HepG2 (cell line): ENCODE results near the gene ATP2A3. TPM values are rescaled to one million over a fixed set of nuclear protein-coding genes. Genes with fewer than 3 reads are reported as not detected.

Experiments used
- ATAC-seq: fragments of 200-7000 bp; cut with Tn5 transposase; 3 replicates; pipeline ENCODE4 v1.9.1; 2020; ENCODE audit warnings: mild to moderate bottlenecking, moderate library complexity
- BruUV-seq: library from RNA; stranded (reverse); fragments of 400-500 nt; replicated peaks from 2 replicates; lab custom pipeline; 2021; lab: Mats Ljungman, UMichigan
- CTCF ChIA-PET: fragments of 300-600 bp; formaldehyde crosslinking; extraction: SDS; loops from one replicate; lab custom pipeline; 2021; ENCODE audit warnings: low total read pairs, inconsistent platforms, low intra/inter-chr PET ratio; lab: Yijun Ruan, JAX
- POLR2A ChIA-PET: fragments of 350-600 bp; sonication (Branson Sonifier 250); formaldehyde crosslinking; loops from one replicate; lab custom pipeline; 2020; ENCODE audit warnings: antibody characterized with exemption, inconsistent platforms; lab: Yijun Ruan, JAX
- DNase-seq: peaks from one replicate; pipeline ENCODE4 v3.0.0-alpha.2; 2015; ENCODE audit warnings: low spot score
- FAIRE-seq: peaks from 3 replicates; lab custom pipeline; 2011; peaks lifted over from hg19 to GRCh38; lab: Jason Lieb, UNC
- H2AFZ ChIP-seq: one replicate; pipeline ENCODE4 v1.6.1; 2011; ENCODE audit warnings: low read length, inconsistent platforms
- H3K27ac ChIP-seq: fragments of 300-600 bp; 3 replicates; pipeline ENCODE4 v1.8.0; 2011; ENCODE audit warnings: mixed run types, mild to moderate bottlenecking, mixed read lengths, low read length, inconsistent platforms; ENCODE audit not compliant: insufficient read depth; ENCODE audit errors: extremely low read length
- H3K27me3 ChIP-seq, 2 experiments: fragments of 200-600 bp in 1 of 2; 2 replicates in 1 of 2; 3 replicates in 1 of 2; pipeline versions ENCODE4 v1.6.0 to v1.8.0; 2011; ENCODE audit warnings: low read length in 2 of 2, mild to moderate bottlenecking in 2 of 2, moderate library complexity in 2 of 2, inconsistent platforms in 1 of 2; ENCODE audit not compliant: insufficient read depth in 2 of 2, control insufficient read depth in 1 of 2
- H3K36me3 ChIP-seq, 2 experiments: fragments of 200-600 bp in 1 of 2; replicated peaks in 1 of 2; 2 replicates in 1 of 2; 3 replicates in 1 of 2; pipeline versions ENCODE4 v1.5.1 to v1.8.0; 2011; ENCODE audit warnings: low read length in 2 of 2, inconsistent platforms in 1 of 2; ENCODE audit not compliant: insufficient read depth in 2 of 2, control insufficient read depth in 1 of 2
- H3K4me1 ChIP-seq: 2 replicates; pipeline ENCODE4 v1.5.1; 2012; ENCODE audit warnings: low read length, inconsistent platforms; ENCODE audit not compliant: insufficient read depth
- H3K4me2 ChIP-seq: 2 replicates; pipeline ENCODE4 v1.6.0; 2011; ENCODE audit warnings: low read depth, low read length, inconsistent platforms
- H3K4me3 ChIP-seq, 3 experiments: fragments of 200-600 bp in 1 of 3; sonication (generic), shearing (Covaris generic) in 1 of 3; replicated peaks in 1 of 3; 2 replicates each; pipeline ENCODE4 v1.5.1; 2011 to 2016; ENCODE audit warnings: low read length in 3 of 3, inconsistent platforms in 2 of 3, low read depth in 2 of 3, mild to moderate bottlenecking in 2 of 3, control low read depth in 1 of 3, mixed read lengths in 1 of 3; ENCODE audit not compliant: insufficient read depth in 1 of 3
- H3K79me2 ChIP-seq: one replicate; pipeline ENCODE4 v1.6.1; 2011; ENCODE audit warnings: low read length, inconsistent platforms; ENCODE audit not compliant: insufficient read depth
- H3K9ac ChIP-seq: 2 replicates; pipeline ENCODE4 v1.6.0; 2011; ENCODE audit warnings: mild to moderate bottlenecking, low read depth, low read length, inconsistent platforms; ENCODE audit not compliant: insufficient read depth
- H3K9me3 ChIP-seq: 2 replicates; pipeline ENCODE4 v1.5.1; 2012; ENCODE audit warnings: mild to moderate bottlenecking, low read length
- H4K20me1 ChIP-seq: 2 replicates; pipeline ENCODE4 v1.6.0; 2011; ENCODE audit warnings: inconsistent platforms, mild to moderate bottlenecking, low read length, moderate library complexity; ENCODE audit not compliant: insufficient read depth
- ESRRA ChIP-seq: sonication (generic); formaldehyde crosslinking; IDR thresholded peaks from 2 replicates; pipeline ENCODE4 v1.5.1; 2020; ENCODE audit warnings: mild to moderate bottlenecking, low read depth, missing genetic modification reagents
- FOSL2 ChIP-seq: sonication (generic); formaldehyde crosslinking; IDR thresholded peaks from 2 replicates; pipeline ENCODE4 v1.4.0; 2020; ENCODE audit warnings: missing genetic modification reagents
- HMG20A ChIP-seq: IDR thresholded peaks from 2 replicates; pipeline ENCODE4 v1.6.1; 2016; ENCODE audit warnings: borderline replicate concordance
- HNF1A ChIP-seq, 2 experiments: sonication (generic) in 1 of 2; formaldehyde crosslinking in 1 of 2; IDR thresholded peaks; 2 replicates each; pipeline versions ENCODE4 v1.4.0 to v1.6.1; 2016 to 2020; ENCODE audit warnings: borderline replicate concordance in 1 of 2, low read depth in 1 of 2, mild to moderate bottlenecking in 1 of 2, missing genetic modification reagents in 1 of 2
- MBNL3 ChIP-seq: fragments of 250-450 bp; sonication (Bioruptor Pico); conservative IDR thresholded peaks from 2 replicates; pipeline ENCODE4 v1.8.0; 2022; ENCODE audit warnings: mild to moderate bottlenecking, inconsistent platforms
- REL ChIP-seq: sonication (generic); formaldehyde crosslinking; conservative IDR thresholded peaks from 2 replicates; pipeline ENCODE4 v1.8.0; 2022; ENCODE audit warnings: mild to moderate bottlenecking, missing genetic modification reagents, moderate library complexity
- RFX1 ChIP-seq: fragments of 450-650 bp; IDR thresholded peaks from 2 replicates; pipeline ENCODE4 v1.6.1; 2017
- ZFP62 ChIP-seq: sonication (generic); formaldehyde crosslinking; IDR thresholded peaks from 2 replicates; pipeline ENCODE4 v1.4.0; 2020; ENCODE audit warnings: missing genetic modification reagents
- ZNF143 ChIP-seq: sonication (generic); formaldehyde crosslinking; IDR thresholded peaks from 2 replicates; pipeline ENCODE4 v1.4.0; 2020; ENCODE audit warnings: missing genetic modification reagents
- ZNF468 ChIP-seq: sonication (generic); formaldehyde crosslinking; IDR thresholded peaks from 2 replicates; pipeline ENCODE4 v1.8.0; 2022; ENCODE audit warnings: mild to moderate bottlenecking, moderate library complexity, missing genetic modification reagents
- ZNF512 ChIP-seq: sonication (generic); formaldehyde crosslinking; IDR thresholded peaks from 2 replicates; pipeline ENCODE4 v1.4.0; 2020; ENCODE audit warnings: mild to moderate bottlenecking, missing genetic modification reagents
- ZNF543 ChIP-seq: sonication (generic); formaldehyde crosslinking; IDR thresholded peaks from 2 replicates; pipeline ENCODE4 v1.4.0; 2020; ENCODE audit warnings: mild to moderate bottlenecking, missing genetic modification reagents
- ZNF550 ChIP-seq: sonication (generic); formaldehyde crosslinking; IDR thresholded peaks from 2 replicates; pipeline ENCODE4 v1.4.0; 2020; ENCODE audit warnings: mild to moderate bottlenecking, missing genetic modification reagents, borderline replicate concordance
- ZNF619 ChIP-seq: sonication (generic); formaldehyde crosslinking; IDR thresholded peaks from 2 replicates; pipeline ENCODE4 v1.4.0; 2020; ENCODE audit warnings: mild to moderate bottlenecking, missing genetic modification reagents
- ZNF891 ChIP-seq: sonication (generic); formaldehyde crosslinking; IDR thresholded peaks from 2 replicates; pipeline ENCODE4 v1.5.0; 2020; ENCODE audit warnings: mild to moderate bottlenecking, missing genetic modification reagents
- WGBS: methylation state at CpG from one replicate; pipeline ENCODE4 v1.1.6; 2017; ENCODE audit warnings: low lambda C conversion rate; 5-methylcytosine and 5-hydroxymethylcytosine counted together
- in situ Hi-C: cut with HindIII; loops from 2 replicates; pipeline ENCODE4 v1.10.0; 2017; ENCODE audit warnings: low pct_unique_long_range_greater_than_20kb; ENCODE audit not compliant: extremely low pct_ligation_motif_present
- intact Hi-C: fragments of 100-400 bp; cut with micrococcal nuclease; formaldehyde crosslinking; loops from one replicate; pipeline ENCODE4 v1.10.0; 2022; ENCODE audit not compliant: unreplicated experiment
- polyA plus RNA-seq, 8 experiments: library from polyadenylated mRNA; depleted of rRNA in 3 of 8; stranded (reverse) in 7 of 8; unstranded in 1 of 8; fragments of >200 nt; fragmentation: Illumina TruSeq in 4 of 8; extraction: Trizol in 4 of 8; gene quantifications; 2 replicates each; pipeline versions ENCODE4 v1.2.1 to v1.2.3, GENCODE V29; 2011 to 2016; ENCODE audit warnings: low read depth in 4 of 8, missing spikeins in 1 of 8, mixed read lengths in 1 of 8; ENCODE audit not compliant: insufficient read depth in 1 of 8
- total RNA-seq, 5 experiments: library from RNA; depleted of rRNA; stranded (reverse); fragments of >200 nt; fragmentation: Illumina TruSeq; extraction: Trizol; gene quantifications; 2 replicates each; pipeline ENCODE4 v1.2.3, GENCODE V29; 2016; ENCODE audit warnings: low read depth in 1 of 5
- TF ChIP-seq, protein P1 (sequence below): sonication (generic); formaldehyde crosslinking; IDR thresholded peaks from 2 replicates; pipeline ENCODE4 v1.4.0; 2020; ENCODE audit warnings: low read depth, mild to moderate bottlenecking, missing genetic modification reagents

The ATP2A3 gene
- total and polyA plus RNA-seq, 2 of the 13 experiments (the other 11 are each of a cell fraction or from before 2014, with no cell fraction given), result 0.07 TPM; not detected in 1

- Histone ChIP-seq H3K9me3 (no peaks in the 10 kb centered on the region), H2AFZ (no peak overlapping the region), H3K36me3 (no peaks in the 10 kb centered on the region), H4K20me1 (no peaks in the 10 kb centered on the region), H3K4me2 (no peak overlapping the region), H3K4me1 (peaks cover 47% of the 10 kb centered on the region), H3K27me3 (peaks cover 1 to 30% of the 10 kb centered on the region in 2 experiments), H3K9ac (no peak overlapping the region), H3K27ac (no peak overlapping the region), H3K79me2 (no peaks in the 10 kb centered on the region), H3K4me3 (no peak overlapping the region)
- ATAC-seq (no peak), DNase-seq (no peak), FAIRE-seq (no peak)
- ChIA-PET CTCF (no interaction called here), POLR2A (no interaction called here)
- in situ Hi-C loops (no loop called here), intact Hi-C loops (no loop called here)
- no TSS peak for BruUV-seq
- WGBS, result 51% methylated on average over 4 of the region's 4 CpGs
- TF ChIP-seq, protein P1, sequence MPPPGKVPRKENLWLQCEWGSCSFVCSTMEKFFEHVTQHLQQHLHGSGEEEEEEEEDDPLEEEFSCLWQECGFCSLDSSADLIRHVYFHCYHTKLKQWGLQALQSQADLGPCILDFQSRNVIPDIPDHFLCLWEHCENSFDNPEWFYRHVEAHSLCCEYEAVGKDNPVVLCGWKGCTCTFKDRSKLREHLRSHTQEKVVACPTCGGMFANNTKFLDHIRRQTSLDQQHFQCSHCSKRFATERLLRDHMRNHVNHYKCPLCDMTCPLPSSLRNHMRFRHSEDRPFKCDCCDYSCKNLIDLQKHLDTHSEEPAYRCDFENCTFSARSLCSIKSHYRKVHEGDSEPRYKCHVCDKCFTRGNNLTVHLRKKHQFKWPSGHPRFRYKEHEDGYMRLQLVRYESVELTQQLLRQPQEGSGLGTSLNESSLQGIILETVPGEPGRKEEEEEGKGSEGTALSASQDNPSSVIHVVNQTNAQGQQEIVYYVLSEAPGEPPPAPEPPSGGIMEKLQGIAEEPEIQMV, result no peak
- no peak for TF ChIP-seq ZFP62 (CRISPR knock-in tag)
- TF ChIP-seq ZNF468 (CRISPR knock-in tag), result no peak
- TF ChIP-seq MBNL3, result no peak
- no peak for TF ChIP-seq ZNF143 (CRISPR knock-in tag)
- peak; percentile 49 for TF ChIP-seq FOSL2 (CRISPR knock-in tag)
- TF ChIP-seq ZNF619, result no peak
- TF ChIP-seq ZNF550 (CRISPR knock-in tag), result no peak
- TF ChIP-seq ZNF543 (CRISPR knock-in tag), result no peak
- TF ChIP-seq ZNF891 (CRISPR knock-in tag), result no peak
- no peak for TF ChIP-seq RFX1
- TF ChIP-seq HMG20A, result no peak
- peak; percentile 89 for TF ChIP-seq ESRRA (CRISPR knock-in tag)
- no peak for TF ChIP-seq REL
- TF ChIP-seq ZNF512 (CRISPR knock-in tag), result no peak
- TF ChIP-seq HNF1A (IDR thresholded peaks at IDR 0.05; ENCODE audit: low read depth), result no peak
- TF ChIP-seq HNF1A (CRISPR knock-in tag; IDR thresholded peaks at IDR 0.05; ENCODE audit: borderline replicate concordance), result no peak
These were observed 24.2 kb upstream of the ATP2A3 start for GRCh38 chr17:3988297-3989040.
